Measurements from ENCODE around the gene BTN1A1. TPM values are rescaled to one million over a fixed set of nuclear protein-coding genes. Genes with fewer than 3 reads are reported as not detected.
A peak's percentile ranks its signal among the peaks of the same experiment; 100 is the strongest.

The BTN1A1 gene
- polyA plus RNA-seq, 2 of the 4 experiments (the other 2 are of a cell fraction): not detected

- FAIRE-seq (no peak), DNase-seq (ENCODE audit: low read depth in 1 of 2, low spot score in 1 of 2) (no peak), ATAC-seq (no peak)
- Histone ChIP-seq H3K4me2 (no peak overlapping the region), H3K27ac (no peak overlapping the region), H3K4me3 (no peak overlapping the region), H3K4me1 (no peaks in the 10 kb centered on the region), H3K9me3 (no peaks in the 10 kb centered on the region)
- TF ChIP-seq KDM1A (IDR thresholded peaks at IDR 0.05; ENCODE audit: low read depth) (no peak), ZNF302 (CRISPR knock-in tag; IDR thresholded peaks at IDR 0.05) (no peak), ATOH8 (CRISPR knock-in tag; IDR thresholded peaks at IDR 0.05; ENCODE audit: low read depth) (no peak), ELK1 (IDR thresholded peaks at IDR 0.05; ENCODE audit: low read depth, low read length) (no peak), MAFK (IDR thresholded peaks at IDR 0.05; ENCODE audit: partially characterized antibody) (peak; percentile 23)
- POLR2A ChIA-PET: interaction anchor here (0.8 kb wide), 1 partner anchor 9 kb away, joined by 3 read pairs; no protein-coding TSS in a partner anchor
- WGBS (ENCODE audit: missing lambda C conversion rate): 96% methylated on average over 7 of the region's 7 CpGs
- CTCF ChIA-PET: interaction anchor here (0.7 to 1.4 kb wide), 2 partner anchors 8 to 10 kb away, joined by 3 read pairs; no protein-coding TSS in a partner anchor
Measured at GRCh38 chr6:26464416-26465131, 35.5 kb upstream of the BTN1A1 start.

- Histone ChIP-seq H3K4me3 (no peak overlapping the region), H3K27ac (no peak overlapping the region), H3K4me1 (no peaks in the 10 kb centered on the region), H3K4me2 (no peak overlapping the region), H3K9me3 (no peaks in the 10 kb centered on the region)
- WGBS (ENCODE audit: missing lambda C conversion rate): 88% methylated on average over 3 of the region's 3 CpGs
- no peak for DNase-seq (ENCODE audit: low read depth in 1 of 2, low spot score in 1 of 2)
- CTCF ChIA-PET: no interaction called here
- FAIRE-seq: no peak
- POLR2A ChIA-PET: no interaction called here
- TF ChIP-seq CBX8 (IDR thresholded peaks at IDR 0.05) (no peak), HOXB13 (CRISPR knock-in tag; IDR thresholded peaks at IDR 0.05; ENCODE audit: low read depth) (no peak), POLR2AphosphoS2 (conservative IDR thresholded peaks at IDR 0.05; ENCODE audit: low read length) (no peak), EHMT2 (IDR thresholded peaks at IDR 0.05; ENCODE audit: low read depth) (no peak), CTCF (IDR thresholded peaks at IDR 0.05) (no peak), RNF2 (IDR thresholded peaks at IDR 0.05; ENCODE audit: borderline replicate concordance, low read depth) (no peak), ESRRA (IDR thresholded peaks at IDR 0.05; ENCODE audit: borderline replicate concordance, low read length) (no peak), RAD21 (conservative IDR thresholded peaks at IDR 0.05 in 1 of 2, IDR thresholded peaks at IDR 0.05 in 1 of 2) (no peak), RCOR1 (IDR thresholded peaks at IDR 0.05; ENCODE audit: low read depth, low read length) (no peak), FOSB (CRISPR knock-in tag; IDR thresholded peaks at IDR 0.05) (no peak), JUNB (IDR thresholded peaks at IDR 0.05) (no peak), PHF8 (IDR thresholded peaks at IDR 0.05; ENCODE audit: borderline replicate concordance, low read depth) (no peak), ATOH8 (CRISPR knock-in tag; IDR thresholded peaks at IDR 0.05; ENCODE audit: low read depth) (no peak), MAFK (IDR thresholded peaks at IDR 0.05; ENCODE audit: partially characterized antibody) (no peak), SMC3 (IDR thresholded peaks at IDR 0.05) (no peak), NR3C1 (IDR thresholded peaks at IDR 0.05) (no peak), HES2 (IDR thresholded peaks at IDR 0.05) (no peak)
- ATAC-seq: no peak
Measured at GRCh38 chr6:26465776-26466175, 34.3 kb upstream of the BTN1A1 start.
